Fibroblast of lung (primary cell): ENCODE measurements around the gene CAMTA1. TPM values are rescaled to one million over a fixed set of nuclear protein-coding genes. Genes with fewer than 3 reads are reported as not detected.

Source experiments
- DNase-seq, 2 donors: peaks; one replicate each; pipeline versions ENCODE4 v3.0.0 to v3.0.0-alpha.2; 2010; ENCODE audit warnings: low read depth in 2 of 2
- H2AFZ ChIP-seq: 2 replicates; pipeline ENCODE4 v1.5.1; 2012; ENCODE audit warnings: low read length, control low read depth, inconsistent platforms
- H3K27ac ChIP-seq: 2 replicates; pipeline ENCODE4 v1.5.1; 2011; ENCODE audit warnings: low read length, control low read depth; ENCODE audit not compliant: insufficient read depth
- H3K27me3 ChIP-seq: 2 replicates; pipeline ENCODE4 v1.5.1; 2011; ENCODE audit warnings: mild to moderate bottlenecking, low read length; ENCODE audit not compliant: control insufficient read depth, insufficient read depth
- H3K36me3 ChIP-seq: 2 replicates; pipeline ENCODE4 v1.5.1; 2011; ENCODE audit warnings: low read length; ENCODE audit not compliant: control insufficient read depth, insufficient read depth
- H3K4me1 ChIP-seq: 2 replicates; pipeline ENCODE4 v1.5.1; 2011; ENCODE audit warnings: low read length; ENCODE audit not compliant: control insufficient read depth, insufficient read depth; ENCODE audit errors: extremely low read depth
- H3K4me2 ChIP-seq: 2 replicates; pipeline ENCODE4 v1.5.1; 2011; ENCODE audit warnings: low read length, control low read depth; ENCODE audit not compliant: insufficient read depth; ENCODE audit errors: extremely low read depth
- H3K4me3 ChIP-seq, 4 experiments: fragments of 200-600 bp in 1 of 4; sonication (generic) in 1 of 4; replicated peaks in 1 of 4; 2 replicates each; pipeline ENCODE4 v1.5.1; 2011 to 2016; ENCODE audit warnings: low read length in 4 of 4, low read depth in 3 of 4, mild to moderate bottlenecking in 3 of 4, control low read depth in 2 of 4, inconsistent platforms in 1 of 4, mixed read lengths in 1 of 4; ENCODE audit not compliant: insufficient read depth in 1 of 4; ENCODE audit errors: control extremely low read depth in 1 of 4
- H3K79me2 ChIP-seq: 2 replicates; pipeline ENCODE4 v1.5.1; 2012; ENCODE audit warnings: mild to moderate bottlenecking, low read length, inconsistent platforms; ENCODE audit not compliant: control insufficient read depth, insufficient read depth
- H3K9ac ChIP-seq: 2 replicates; pipeline ENCODE4 v1.5.1; 2011; ENCODE audit warnings: mild to moderate bottlenecking, low read length, control low read depth; ENCODE audit not compliant: insufficient read depth
- H3K9me3 ChIP-seq: 2 replicates; pipeline ENCODE4 v1.5.1; 2012; ENCODE audit warnings: low read depth, low read length; ENCODE audit not compliant: control insufficient read depth, insufficient read depth
- H4K20me1 ChIP-seq: 2 replicates; pipeline ENCODE4 v1.5.1; 2011; ENCODE audit warnings: low read length; ENCODE audit not compliant: control insufficient read depth, insufficient read depth; ENCODE audit errors: extremely low read depth
- EZH2 ChIP-seq: IDR thresholded peaks from 2 replicates; pipeline ENCODE4 v1.5.1; 2012; ENCODE audit warnings: low read length, control low read depth, mild to moderate bottlenecking; ENCODE audit errors: missing control alignments
- polyA plus RNA-seq, 2 donors: library from polyadenylated mRNA; depleted of rRNA in 1 of 2; stranded (reverse) in 1 of 2; unstranded in 1 of 2; fragments of >200 nt; gene quantifications; 2 replicates each; pipeline ENCODE4 v1.2.1, GENCODE V29; 2011 to 2012; ENCODE audit warnings: missing spikeins in 1 of 2
- total RNA-seq: library from RNA; depleted of rRNA; stranded (reverse); fragments of >200 nt; gene quantifications from 2 replicates; pipeline ENCODE4 v1.2.1, GENCODE V29; 2014
- TF ChIP-seq, protein P1 (sequence below), 2 donors: IDR thresholded peaks in 1 of 2; conservative IDR thresholded peaks in 1 of 2; 1 replicate in 1 of 2; 2 replicates in 1 of 2; pipeline ENCODE4 v1.5.1; 2011 to 2012; ENCODE audit warnings: low read length in 2 of 2, control low read depth in 1 of 2, inconsistent platforms in 1 of 2, low read depth in 1 of 2, mild to moderate bottlenecking in 1 of 2

The CAMTA1 gene
- total and polyA plus RNA-seq, 2 donors (not counting 1 experiment from before 2014, with no cell fraction given), result 47.6 to 86.0 TPM

DNA sequence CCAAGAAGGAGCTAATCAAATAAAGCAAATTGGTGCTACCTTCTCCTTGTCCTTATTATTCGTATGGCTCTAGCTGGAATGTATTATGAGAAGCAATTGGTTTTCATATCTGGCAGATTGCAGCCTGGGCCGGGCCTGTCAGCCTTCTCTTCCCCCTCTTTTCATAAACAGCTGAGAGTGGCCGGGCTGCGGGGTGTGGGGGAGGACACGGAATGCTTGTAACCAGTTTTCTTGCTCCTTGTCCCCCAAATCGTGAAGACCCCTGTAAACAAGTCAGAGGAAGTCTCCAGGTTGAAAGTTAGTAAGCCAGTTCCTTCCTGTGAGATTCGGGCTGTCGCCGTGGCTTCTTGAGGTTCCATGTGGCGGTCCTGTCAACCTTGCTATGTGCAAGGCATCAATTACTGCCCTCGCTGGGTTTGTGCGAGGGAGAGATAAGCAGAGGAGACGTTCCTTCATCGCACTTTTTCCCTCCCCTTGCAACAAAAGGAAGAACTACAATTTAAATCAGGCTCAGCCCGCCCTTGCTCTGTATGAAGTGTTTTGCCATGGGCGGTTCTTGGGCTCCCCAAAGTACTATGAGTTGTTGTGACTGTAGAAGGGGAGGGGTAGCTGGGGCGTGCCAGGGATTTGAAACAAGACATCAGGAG is 450.7 kb downstream of the CAMTA1 start:
- no peak for DNase-seq
- H3K9ac ChIP-seq, result no peak overlapping the region
- no peak overlapping the region for H3K4me3 ChIP-seq
- H3K9me3 ChIP-seq, result no peaks in the 10 kb centered on the region
- H3K27me3 ChIP-seq, result no peaks in the 10 kb centered on the region
- H2AFZ ChIP-seq, result no peak overlapping the region
- H3K36me3 ChIP-seq, result no peaks in the 10 kb centered on the region
- H3K27ac ChIP-seq, result no peak overlapping the region
- H3K79me2 ChIP-seq, result no peaks in the 10 kb centered on the region
- TF ChIP-seq, protein P1, sequence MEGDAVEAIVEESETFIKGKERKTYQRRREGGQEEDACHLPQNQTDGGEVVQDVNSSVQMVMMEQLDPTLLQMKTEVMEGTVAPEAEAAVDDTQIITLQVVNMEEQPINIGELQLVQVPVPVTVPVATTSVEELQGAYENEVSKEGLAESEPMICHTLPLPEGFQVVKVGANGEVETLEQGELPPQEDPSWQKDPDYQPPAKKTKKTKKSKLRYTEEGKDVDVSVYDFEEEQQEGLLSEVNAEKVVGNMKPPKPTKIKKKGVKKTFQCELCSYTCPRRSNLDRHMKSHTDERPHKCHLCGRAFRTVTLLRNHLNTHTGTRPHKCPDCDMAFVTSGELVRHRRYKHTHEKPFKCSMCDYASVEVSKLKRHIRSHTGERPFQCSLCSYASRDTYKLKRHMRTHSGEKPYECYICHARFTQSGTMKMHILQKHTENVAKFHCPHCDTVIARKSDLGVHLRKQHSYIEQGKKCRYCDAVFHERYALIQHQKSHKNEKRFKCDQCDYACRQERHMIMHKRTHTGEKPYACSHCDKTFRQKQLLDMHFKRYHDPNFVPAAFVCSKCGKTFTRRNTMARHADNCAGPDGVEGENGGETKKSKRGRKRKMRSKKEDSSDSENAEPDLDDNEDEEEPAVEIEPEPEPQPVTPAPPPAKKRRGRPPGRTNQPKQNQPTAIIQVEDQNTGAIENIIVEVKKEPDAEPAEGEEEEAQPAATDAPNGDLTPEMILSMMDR (conservative IDR thresholded peaks at IDR 0.05 in 1 of 2, IDR thresholded peaks at IDR 0.05 in 1 of 2; ENCODE audit: low read depth in 1 of 2, low read length in 2 of 2), result no peak
- no peak for TF ChIP-seq EZH2
- no peak overlapping the region for H3K4me2 ChIP-seq
- no peaks in the 10 kb centered on the region for H3K4me1 ChIP-seq
- no peaks in the 10 kb centered on the region for H4K20me1 ChIP-seq

DNA sequence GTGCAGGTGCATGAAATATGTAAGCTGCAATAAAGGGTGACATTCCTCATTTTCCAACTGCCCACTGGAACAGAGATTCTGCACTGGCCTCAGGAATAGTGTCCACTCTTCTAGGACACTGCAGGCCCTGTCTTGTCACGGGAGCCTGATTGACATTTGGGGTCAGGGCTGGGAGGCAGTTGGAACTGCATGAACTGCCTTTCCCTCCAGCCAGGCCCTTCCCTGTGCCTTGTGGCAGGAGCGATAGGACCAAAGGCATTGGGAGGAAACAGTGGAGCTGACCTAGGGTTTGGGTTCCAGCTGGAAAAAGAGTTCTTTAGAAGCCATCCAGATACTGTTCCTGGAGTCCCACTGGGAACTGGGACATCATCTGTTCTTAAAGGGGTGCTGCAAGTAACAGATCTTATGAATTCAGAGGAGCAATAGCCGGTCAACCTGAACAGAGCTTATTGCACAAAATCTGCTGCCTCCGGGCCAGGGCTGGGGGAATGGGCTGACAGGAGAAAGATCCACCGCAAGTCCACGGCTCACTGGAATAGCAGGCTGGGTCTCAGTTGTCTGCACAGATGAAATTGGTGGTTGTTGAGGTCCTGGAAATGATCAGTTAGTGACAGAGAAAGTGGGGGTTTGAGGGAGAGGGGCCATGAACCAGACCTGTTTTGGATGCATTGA is 451.7 kb downstream of the CAMTA1 start:
- no peak overlapping the region for H2AFZ ChIP-seq
- no peaks in the 10 kb centered on the region for H3K79me2 ChIP-seq
- no peak overlapping the region for H3K27ac ChIP-seq
- no peaks in the 10 kb centered on the region for H3K36me3 ChIP-seq
- no peak for TF ChIP-seq EZH2
- TF ChIP-seq, protein P1 (conservative IDR thresholded peaks at IDR 0.05 in 1 of 2, IDR thresholded peaks at IDR 0.05 in 1 of 2; ENCODE audit: low read depth in 1 of 2, low read length in 2 of 2), result no peak
- H3K4me3 ChIP-seq, result no peak overlapping the region
- DNase-seq, result no peak
- H3K4me2 ChIP-seq, result no peak overlapping the region
- H3K4me1 ChIP-seq, result no peaks in the 10 kb centered on the region
- no peaks in the 10 kb centered on the region for H3K27me3 ChIP-seq
- H3K9me3 ChIP-seq, result no peaks in the 10 kb centered on the region
- H3K9ac ChIP-seq, result no peak overlapping the region
- no peaks in the 10 kb centered on the region for H4K20me1 ChIP-seq

DNA sequence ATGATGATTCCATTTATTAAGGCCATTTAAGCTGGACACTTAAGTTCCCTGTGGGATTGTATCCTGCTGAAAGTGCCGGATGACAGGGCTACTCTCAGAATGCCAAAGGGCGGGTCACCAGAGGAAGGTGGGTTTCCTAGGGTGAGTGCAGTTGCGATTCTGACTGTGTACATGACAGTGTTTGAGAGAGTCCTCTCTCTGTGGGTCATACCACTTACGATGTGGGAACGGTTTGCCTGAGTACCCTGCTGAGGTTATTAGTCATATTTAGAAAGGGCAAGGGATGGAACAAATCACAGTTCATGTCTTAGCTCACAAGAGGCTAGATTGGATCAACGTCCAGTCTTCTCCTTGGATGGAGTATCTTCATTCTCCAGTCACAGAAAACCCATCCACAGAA is 461.9 kb downstream of the CAMTA1 start:
- no peak overlapping the region for H3K4me2 ChIP-seq
- TF ChIP-seq EZH2, result no peak
- TF ChIP-seq, protein P1 (conservative IDR thresholded peaks at IDR 0.05 in 1 of 2, IDR thresholded peaks at IDR 0.05 in 1 of 2; ENCODE audit: low read depth in 1 of 2, low read length in 2 of 2), result no peak
- H4K20me1 ChIP-seq, result no peaks in the 10 kb centered on the region

More for the DNA sequence above, 461.9 kb downstream of the CAMTA1 start:
- Histone ChIP-seq H3K27ac (no peak overlapping the region), H3K4me1 (no peaks in the 10 kb centered on the region), H3K27me3 (no peaks in the 10 kb centered on the region), H3K9ac (no peak overlapping the region), H2AFZ (no peak overlapping the region), H3K36me3 (no peaks in the 10 kb centered on the region), H3K79me2 (no peaks in the 10 kb centered on the region), H3K4me3 (no peak overlapping the region), H3K9me3 (no peaks in the 10 kb centered on the region)
- no peak for DNase-seq
